ENCODE measurements around the gene CTNNBL1. TPM values are rescaled to one million over a fixed set of nuclear protein-coding genes. Genes with fewer than 3 reads are reported as not detected.
A peak's percentile ranks its signal among the peaks of the same experiment; 100 is the strongest.

CTNNBL1 gene
- total RNA-seq, 1 donor from 2014 or later: 87.7 TPM

GRCh38 chr20:37816726-37817125 is 122.9 kb downstream of the CTNNBL1 start:
- Mint-ChIP-seq H3K36me3 (ENCODE audit: low read depth) (no peaks in the 10 kb centered on the region), H3K27me3 (ENCODE audit: low read depth) (no peaks in the 10 kb centered on the region), H3K27ac (ENCODE audit: unreplicated experiment) (no peak overlapping the region), H3K4me3 (no peak overlapping the region), H3K9me3 (no peaks in the 10 kb centered on the region), H3K4me1 (peaks cover 20% of the 10 kb centered on the region)
- no peak for DNase-seq (ENCODE audit: low read depth, low spot score)
- no peak for TF ChIP-seq CTCF (conservative IDR thresholded peaks at IDR 0.05)

GRCh38 chr20:37821696-37822095 is 127.9 kb downstream of the CTNNBL1 start:
- no peak for TF ChIP-seq CTCF (conservative IDR thresholded peaks at IDR 0.05)
- Mint-ChIP-seq H3K9me3 (no peaks in the 10 kb centered on the region), H3K36me3 (ENCODE audit: low read depth) (no peaks in the 10 kb centered on the region), H3K27ac (ENCODE audit: unreplicated experiment) (no peak overlapping the region), H3K4me3 (no peak overlapping the region), H3K27me3 (ENCODE audit: low read depth) (no peaks in the 10 kb centered on the region), H3K4me1 (peaks cover 29% of the 10 kb centered on the region)
- no peak for DNase-seq (ENCODE audit: low read depth, low spot score)

- DNase-seq (ENCODE audit: low read depth, low spot score): no peak
- no peak for TF ChIP-seq CTCF (conservative IDR thresholded peaks at IDR 0.05)
Measured at GRCh38 chr20:37822141-37822601, 128.3 kb downstream of the CTNNBL1 start.

GRCh38 chr20:37823296-37823980 is 129.6 kb downstream of the CTNNBL1 start:
- no peak for DNase-seq (ENCODE audit: low read depth, low spot score)
- H3K27me3 Mint-ChIP-seq (ENCODE audit: low read depth): no peaks in the 10 kb centered on the region
- no peaks in the 10 kb centered on the region for H3K9me3 Mint-ChIP-seq
- peaks cover 29% of the 10 kb centered on the region for H3K4me1 Mint-ChIP-seq
- H3K4me3 Mint-ChIP-seq: no peak overlapping the region
- peak overlapping the region; percentile 46 for H3K27ac Mint-ChIP-seq (ENCODE audit: unreplicated experiment)
- no peak for TF ChIP-seq CTCF (conservative IDR thresholded peaks at IDR 0.05)
- H3K36me3 Mint-ChIP-seq (ENCODE audit: low read depth): no peaks in the 10 kb centered on the region

More at GRCh38 chr20:37822141-37822601, 128.3 kb downstream of the CTNNBL1 start:
- no peak overlapping the region for H3K27ac Mint-ChIP-seq (ENCODE audit: unreplicated experiment)
- H3K4me1 Mint-ChIP-seq: peaks cover 29% of the 10 kb centered on the region
- no peak overlapping the region for H3K4me3 Mint-ChIP-seq
- no peaks in the 10 kb centered on the region for H3K27me3 Mint-ChIP-seq (ENCODE audit: low read depth)
- no peaks in the 10 kb centered on the region for H3K9me3 Mint-ChIP-seq
- no peaks in the 10 kb centered on the region for H3K36me3 Mint-ChIP-seq (ENCODE audit: low read depth)

GRCh38 chr20:37827605-37828004 is 133.8 kb downstream of the CTNNBL1 start:
- Mint-ChIP-seq H3K27me3 (ENCODE audit: low read depth) (no peaks in the 10 kb centered on the region), H3K27ac (ENCODE audit: unreplicated experiment) (no peak overlapping the region), H3K9me3 (no peaks in the 10 kb centered on the region), H3K4me3 (no peak overlapping the region), H3K36me3 (ENCODE audit: low read depth) (no peaks in the 10 kb centered on the region), H3K4me1 (peaks cover 12% of the 10 kb centered on the region)
- no peak for DNase-seq (ENCODE audit: low read depth, low spot score)
- no peak for TF ChIP-seq CTCF (conservative IDR thresholded peaks at IDR 0.05)
